Measurements from ENCODE around the gene PHACTR3. TPM values are rescaled to one million over a fixed set of nuclear protein-coding genes. Genes with fewer than 3 reads are reported as not detected.

The PHACTR3 gene
- total RNA-seq, 1 experiment from 2014 or later, result not detected

- TF ChIP-seq FOSL1 (IDR thresholded peaks at IDR 0.05; ENCODE audit: low read depth) (no peak), POLR2AphosphoS5 (IDR thresholded peaks at IDR 0.05; ENCODE audit: low read depth, low read length) (no peak), ZFX (IDR thresholded peaks at IDR 0.05) (no peak), CTCF (IDR thresholded peaks at IDR 0.05 in 2 of 3, conservative IDR thresholded peaks at IDR 0.05 in 1 of 3; ENCODE audit: borderline replicate concordance in 1 of 3, insufficient read depth in 1 of 3, low read depth in 2 of 3, low read length in 2 of 3) (no peak)
Measured at GRCh38 chr20:59631751-59632540, 27.6 kb downstream of the PHACTR3 start (continued).

- Histone ChIP-seq H3K79me2 (ENCODE audit: insufficient read depth, low read length) (no peaks in the 10 kb centered on the region), H3K4me2 (ENCODE audit: low read length) (no peak overlapping the region), H3K36me3 (ENCODE audit: control insufficient read depth in 1 of 2, insufficient read depth in 2 of 2, low read length in 2 of 2) (no peaks in the 10 kb centered on the region), H2AFZ (ENCODE audit: low read depth, low read length, poor library complexity, severe bottlenecking) (no peak overlapping the region), H3K27me3 (ENCODE audit: insufficient read depth, low read length) (peaks cover 51% of the 10 kb centered on the region), H3K4me1 (ENCODE audit: control insufficient read depth in 1 of 2, insufficient read depth in 2 of 2, low read length in 2 of 2) (no peaks in the 10 kb centered on the region), H3K27ac (ENCODE audit: low read depth, low read length) (no peak overlapping the region), H4K20me1 (ENCODE audit: insufficient read depth) (no peaks in the 10 kb centered on the region), H3K9me2 (ENCODE audit: insufficient read depth) (no peaks in the 10 kb centered on the region), H3K4me3 (replicated peaks in 1 of 2; ENCODE audit: low read depth in 1 of 2, low read length in 2 of 2) (no peak overlapping the region), H3K9me3 (ENCODE audit: control insufficient read depth in 1 of 2, insufficient read depth in 1 of 2, low read depth in 1 of 2, low read length in 2 of 2) (no peaks in the 10 kb centered on the region), H3K9ac (ENCODE audit: low read length) (no peak overlapping the region)
- ATAC-seq, result no peak
- RAD21 ChIA-PET (ENCODE audit: low non-redundant PET in 1 of 2, low total read pairs in 2 of 2, uncharacterized antibody in 2 of 2, unreplicated experiment in 2 of 2), result no interaction called here
- CTCF ChIA-PET, result no interaction called here
- TF ChIP-seq REST (IDR thresholded peaks at IDR 0.05; ENCODE audit: low read depth) (no peak), CTCF (IDR thresholded peaks at IDR 0.05 in 2 of 3, conservative IDR thresholded peaks at IDR 0.05 in 1 of 3; ENCODE audit: borderline replicate concordance in 1 of 3, insufficient read depth in 1 of 3, low read depth in 2 of 3, low read length in 2 of 3) (no peak), SRF (IDR thresholded peaks at IDR 0.05; ENCODE audit: low read depth) (no peak), ZNF274 (IDR thresholded peaks at IDR 0.05; ENCODE audit: low read depth, low read length) (no peak), ZFX (IDR thresholded peaks at IDR 0.05) (no peak), CEBPB (IDR thresholded peaks at IDR 0.05; ENCODE audit: low read depth) (no peak), ATF3 (IDR thresholded peaks at IDR 0.05) (no peak), POLR2A (IDR thresholded peaks at IDR 0.05; ENCODE audit: borderline replicate concordance, extremely low read depth, insufficient read depth, insufficient read length) (no peak), FOSL1 (IDR thresholded peaks at IDR 0.05; ENCODE audit: low read depth) (no peak), ELF1 (IDR thresholded peaks at IDR 0.05; ENCODE audit: borderline replicate concordance, low read depth) (no peak), EZH2phosphoT487 (IDR thresholded peaks at IDR 0.05; ENCODE audit: borderline replicate concordance) (no peak), EGR1 (IDR thresholded peaks at IDR 0.05; ENCODE audit: low read depth) (no peak)
- POLR2A ChIA-PET, result no interaction called here
- BruUV-seq (replicated peaks), result no TSS peak
- intact Hi-C loops (cut with micrococcal nuclease), result no loop called here
- DNase-seq (ENCODE audit: low read depth, low spot score), result no peak
Measured at GRCh38 chr20:59632541-59633113, 28.3 kb downstream of the PHACTR3 start.

All from HCT116 (cell line).